ENCODE results near the gene IL1RL1. TPM values are rescaled to one million over a fixed set of nuclear protein-coding genes. Genes with fewer than 3 reads are reported as not detected.

The IL1RL1 gene
- total and polyA plus RNA-seq, 2 experiments from 2014 or later, result 6.0 to 13.1 TPM

GRCh38 chr2:102376052-102376591, 64.8 kb downstream of the IL1RL1 start:
- Histone ChIP-seq H3K9me3 (ENCODE audit: low read depth) (no peaks in the 10 kb centered on the region), H3K4me1 (ENCODE audit: insufficient read depth) (no peaks in the 10 kb centered on the region), H3K4me2 (no peak overlapping the region), H3K4me3 (no peak overlapping the region), H4K20me1 (ENCODE audit: insufficient read depth, poor library complexity, severe bottlenecking) (no peaks in the 10 kb centered on the region), H2AFZ (no peak overlapping the region), H3K79me2 (no peaks in the 10 kb centered on the region), H3K27ac (no peak overlapping the region), H3K9me2 (replicated peaks; ENCODE audit: insufficient read depth) (no peaks in the 10 kb centered on the region), H3K36me3 (replicated peaks; ENCODE audit: insufficient read depth, low read depth) (no peaks in the 10 kb centered on the region), H3K27me3 (no peaks in the 10 kb centered on the region)
- DNase-seq (ENCODE audit: low spot score), result no peak
- TF ChIP-seq, protein P1, sequence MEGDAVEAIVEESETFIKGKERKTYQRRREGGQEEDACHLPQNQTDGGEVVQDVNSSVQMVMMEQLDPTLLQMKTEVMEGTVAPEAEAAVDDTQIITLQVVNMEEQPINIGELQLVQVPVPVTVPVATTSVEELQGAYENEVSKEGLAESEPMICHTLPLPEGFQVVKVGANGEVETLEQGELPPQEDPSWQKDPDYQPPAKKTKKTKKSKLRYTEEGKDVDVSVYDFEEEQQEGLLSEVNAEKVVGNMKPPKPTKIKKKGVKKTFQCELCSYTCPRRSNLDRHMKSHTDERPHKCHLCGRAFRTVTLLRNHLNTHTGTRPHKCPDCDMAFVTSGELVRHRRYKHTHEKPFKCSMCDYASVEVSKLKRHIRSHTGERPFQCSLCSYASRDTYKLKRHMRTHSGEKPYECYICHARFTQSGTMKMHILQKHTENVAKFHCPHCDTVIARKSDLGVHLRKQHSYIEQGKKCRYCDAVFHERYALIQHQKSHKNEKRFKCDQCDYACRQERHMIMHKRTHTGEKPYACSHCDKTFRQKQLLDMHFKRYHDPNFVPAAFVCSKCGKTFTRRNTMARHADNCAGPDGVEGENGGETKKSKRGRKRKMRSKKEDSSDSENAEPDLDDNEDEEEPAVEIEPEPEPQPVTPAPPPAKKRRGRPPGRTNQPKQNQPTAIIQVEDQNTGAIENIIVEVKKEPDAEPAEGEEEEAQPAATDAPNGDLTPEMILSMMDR (IDR thresholded peaks at IDR 0.05; ENCODE audit: poor library complexity), result no peak
- TF ChIP-seq EZH2 (IDR thresholded peaks at IDR 0.05; ENCODE audit: borderline replicate concordance) (no peak), EZH2phosphoT487 (IDR thresholded peaks at IDR 0.05; ENCODE audit: low read depth, severe bottlenecking, unreplicated experiment) (no peak)
- WGBS (ENCODE audit: low lambda C conversion rate, missing lambda C conversion rate), result 77% methylated on average over 1 of the region's 1 CpG

DNA sequence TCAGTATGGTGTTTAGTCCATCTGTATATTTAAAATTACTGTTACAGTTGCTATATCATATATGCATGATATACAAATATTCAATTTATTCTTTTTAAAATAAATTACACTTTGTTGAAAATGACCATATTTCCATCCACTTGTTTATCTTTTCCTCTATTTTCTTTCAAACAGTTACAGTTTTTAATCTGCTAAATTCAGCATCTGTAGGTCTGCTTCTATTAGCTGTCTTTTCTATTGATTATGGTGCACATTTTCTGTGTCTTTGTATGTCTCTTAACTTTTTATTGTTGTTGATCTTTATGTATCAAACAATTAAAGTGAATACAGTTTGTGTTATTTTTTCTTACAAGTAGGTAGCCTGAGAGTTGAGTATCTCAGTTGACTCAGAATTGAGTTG, 72.4 kb downstream of the IL1RL1 start:
- no peaks in the 10 kb centered on the region for H4K20me1 ChIP-seq (ENCODE audit: insufficient read depth, poor library complexity, severe bottlenecking)
- H3K27me3 ChIP-seq, result no peaks in the 10 kb centered on the region
- no peaks in the 10 kb centered on the region for H3K36me3 ChIP-seq (replicated peaks; ENCODE audit: insufficient read depth, low read depth)
- no peak overlapping the region for H3K4me2 ChIP-seq
- H3K27ac ChIP-seq, result no peak overlapping the region
- H3K9me3 ChIP-seq (ENCODE audit: low read depth), result no peaks in the 10 kb centered on the region
- H3K79me2 ChIP-seq, result no peaks in the 10 kb centered on the region
- no peak overlapping the region for H3K4me3 ChIP-seq
- H3K9me2 ChIP-seq (replicated peaks; ENCODE audit: insufficient read depth), result no peaks in the 10 kb centered on the region
- H3K4me1 ChIP-seq (ENCODE audit: insufficient read depth), result no peaks in the 10 kb centered on the region
- no peak overlapping the region for H2AFZ ChIP-seq
- DNase-seq (ENCODE audit: low spot score), result no peak
- no peak for TF ChIP-seq EZH2 (IDR thresholded peaks at IDR 0.05; ENCODE audit: borderline replicate concordance)
- TF ChIP-seq, protein P1 (IDR thresholded peaks at IDR 0.05; ENCODE audit: poor library complexity), result no peak
- no peak for TF ChIP-seq EZH2phosphoT487 (IDR thresholded peaks at IDR 0.05; ENCODE audit: low read depth, severe bottlenecking, unreplicated experiment)

DNA sequence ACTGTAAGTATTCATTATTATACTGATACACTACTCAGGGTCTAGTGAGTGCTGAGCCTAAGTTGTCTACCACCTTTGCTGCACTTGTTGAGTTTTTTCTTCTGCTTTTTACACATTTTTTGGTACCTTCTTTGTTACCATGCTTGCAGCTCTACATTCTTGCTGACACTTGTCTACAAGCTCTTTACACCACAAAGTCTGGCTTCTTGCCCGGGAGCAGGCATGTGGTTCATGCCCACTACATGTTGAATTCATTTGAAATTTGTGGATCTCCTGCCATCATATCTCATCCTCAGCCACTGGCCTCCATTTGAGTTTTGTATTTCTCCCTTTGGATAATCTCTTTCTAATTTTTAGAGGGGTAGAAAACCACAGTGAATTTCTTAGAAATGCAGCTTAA, 74.2 kb downstream of the IL1RL1 start:
- Histone ChIP-seq H3K9me2 (replicated peaks; ENCODE audit: insufficient read depth) (no peaks in the 10 kb centered on the region), H2AFZ (no peak overlapping the region), H4K20me1 (ENCODE audit: insufficient read depth, poor library complexity, severe bottlenecking) (no peaks in the 10 kb centered on the region), H3K27me3 (no peaks in the 10 kb centered on the region), H3K27ac (no peak overlapping the region), H3K9me3 (ENCODE audit: low read depth) (no peaks in the 10 kb centered on the region), H3K4me2 (no peak overlapping the region), H3K4me1 (ENCODE audit: insufficient read depth) (no peaks in the 10 kb centered on the region), H3K4me3 (no peak overlapping the region), H3K79me2 (no peaks in the 10 kb centered on the region), H3K36me3 (replicated peaks; ENCODE audit: insufficient read depth, low read depth) (no peaks in the 10 kb centered on the region)
- TF ChIP-seq EZH2 (IDR thresholded peaks at IDR 0.05; ENCODE audit: borderline replicate concordance) (no peak), EZH2phosphoT487 (IDR thresholded peaks at IDR 0.05; ENCODE audit: low read depth, severe bottlenecking, unreplicated experiment) (no peak)
- TF ChIP-seq, protein P1 (IDR thresholded peaks at IDR 0.05; ENCODE audit: poor library complexity), result no peak
- WGBS (ENCODE audit: low lambda C conversion rate, missing lambda C conversion rate), result 76% methylated on average over 1 of the region's 1 CpG
- DNase-seq (ENCODE audit: low spot score), result no peak

DNA sequence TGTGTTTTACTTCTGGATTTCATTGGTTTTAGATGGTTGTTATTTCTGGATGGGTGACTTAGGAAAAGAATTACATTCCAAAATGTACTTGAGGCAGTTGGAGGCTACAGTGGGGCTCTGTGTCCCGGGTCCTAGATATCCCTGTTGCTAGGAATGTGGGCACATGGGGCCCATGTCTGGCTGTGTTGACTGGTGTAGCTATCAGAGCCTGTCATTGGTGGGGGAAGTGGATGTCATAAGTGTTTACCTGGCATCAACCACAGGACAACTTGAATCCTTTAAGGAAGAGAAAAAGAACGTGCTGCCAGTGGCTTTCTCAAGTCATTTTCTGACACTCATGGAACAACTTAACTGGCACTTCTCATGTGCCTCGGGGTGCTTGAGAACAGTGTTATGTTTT, 74.6 kb downstream of the IL1RL1 start:
- no peak for DNase-seq (ENCODE audit: low spot score)
- no peaks in the 10 kb centered on the region for H4K20me1 ChIP-seq (ENCODE audit: insufficient read depth, poor library complexity, severe bottlenecking)
- H3K9me3 ChIP-seq (ENCODE audit: low read depth), result no peaks in the 10 kb centered on the region
- H3K4me2 ChIP-seq, result no peak overlapping the region
- H3K4me1 ChIP-seq (ENCODE audit: insufficient read depth), result no peaks in the 10 kb centered on the region
- no peaks in the 10 kb centered on the region for H3K9me2 ChIP-seq (replicated peaks; ENCODE audit: insufficient read depth)
- no peak overlapping the region for H2AFZ ChIP-seq
- no peak overlapping the region for H3K27ac ChIP-seq
- H3K36me3 ChIP-seq (replicated peaks; ENCODE audit: insufficient read depth, low read depth), result no peaks in the 10 kb centered on the region
- H3K4me3 ChIP-seq, result no peak overlapping the region
- H3K27me3 ChIP-seq, result no peaks in the 10 kb centered on the region
- no peaks in the 10 kb centered on the region for H3K79me2 ChIP-seq
- no peak for TF ChIP-seq EZH2phosphoT487 (IDR thresholded peaks at IDR 0.05; ENCODE audit: low read depth, severe bottlenecking, unreplicated experiment)
- TF ChIP-seq EZH2 (IDR thresholded peaks at IDR 0.05; ENCODE audit: borderline replicate concordance), result no peak
- TF ChIP-seq, protein P1 (IDR thresholded peaks at IDR 0.05; ENCODE audit: poor library complexity), result no peak
- WGBS (ENCODE audit: low lambda C conversion rate, missing lambda C conversion rate), result 88% methylated on average over 3 of the region's 3 CpGs
